HG03025 (cell line): ENCODE results near the gene PHACTR3.
"Not testable (repeated sequence)": the region's sequence is repeated elsewhere in the genome, so short reads cannot be mapped to it uniquely, and the experiment has no call there.

Source experiments
- ATAC-seq: cut with Tn5 transposase; IDR thresholded peaks from one replicate; pipeline ENCODE4 v1.9.1; 2021; ENCODE audit warnings: mild to moderate bottlenecking, moderate library complexity; ENCODE audit not compliant: unreplicated experiment, low FRiP score

Gene PHACTR3

DNA sequence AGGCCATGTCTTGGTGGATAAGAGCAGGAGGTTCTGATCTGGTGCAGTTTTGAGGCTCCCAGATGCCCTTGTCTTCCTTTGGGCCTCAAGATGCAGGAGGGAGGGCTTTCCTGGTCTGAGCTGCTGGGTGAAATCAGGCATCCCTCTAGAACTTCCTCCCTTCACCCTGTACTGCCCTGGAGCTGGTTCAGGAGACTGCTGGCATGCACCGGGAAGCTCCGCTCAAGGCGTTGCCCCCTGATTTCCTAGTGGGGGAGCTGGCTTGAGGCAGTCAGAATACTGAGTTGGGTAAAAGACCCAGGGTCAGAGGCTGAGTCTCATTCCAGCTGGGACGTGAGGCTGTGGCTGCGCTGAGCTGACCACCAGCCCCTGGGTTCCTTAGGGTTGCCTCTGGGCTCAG, 12.0 kb downstream of the PHACTR3 start:
- ATAC-seq: no peak

DNA sequence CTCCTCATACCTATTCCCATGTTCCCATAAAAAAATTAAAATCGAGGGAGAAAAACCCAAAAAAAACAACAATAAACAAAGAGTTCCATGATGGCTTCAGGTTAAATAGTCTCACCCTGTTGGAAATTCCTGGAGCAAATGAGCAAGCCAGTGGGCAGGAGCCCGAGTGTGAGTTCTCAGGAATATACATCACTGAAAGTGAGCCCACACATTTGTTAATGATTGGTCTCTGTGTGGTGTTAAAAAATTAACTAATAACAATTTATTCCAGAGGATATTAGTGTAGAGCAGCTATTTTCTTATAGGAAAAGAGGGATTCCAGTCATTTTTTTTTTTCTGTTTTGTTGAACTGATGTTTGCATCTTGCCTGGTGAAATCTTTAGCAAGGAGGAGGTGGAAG, 12.9 kb downstream of the PHACTR3 start:
- ATAC-seq: no peak

DNA sequence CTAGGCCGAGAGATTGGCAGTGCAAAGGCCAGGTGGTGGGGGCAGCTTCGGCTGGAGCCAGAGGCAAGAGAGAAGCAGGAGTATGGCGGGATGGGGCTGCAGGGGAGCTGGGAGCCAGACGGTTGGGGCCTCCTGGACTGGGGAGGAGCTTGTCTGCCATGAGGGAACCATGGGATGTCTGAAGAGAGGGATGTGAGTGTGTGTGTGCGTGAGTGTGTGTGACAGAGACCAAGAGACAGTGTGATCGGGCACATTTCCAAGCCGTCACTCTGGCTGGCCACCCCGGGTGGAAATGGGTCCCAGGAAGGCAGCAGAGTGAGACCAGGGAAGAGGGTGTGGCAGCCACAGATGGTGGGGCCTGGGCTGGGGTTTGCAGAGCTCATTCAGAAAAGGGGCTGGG, 13.8 kb downstream of the PHACTR3 start:
- ATAC-seq: no peak

DNA sequence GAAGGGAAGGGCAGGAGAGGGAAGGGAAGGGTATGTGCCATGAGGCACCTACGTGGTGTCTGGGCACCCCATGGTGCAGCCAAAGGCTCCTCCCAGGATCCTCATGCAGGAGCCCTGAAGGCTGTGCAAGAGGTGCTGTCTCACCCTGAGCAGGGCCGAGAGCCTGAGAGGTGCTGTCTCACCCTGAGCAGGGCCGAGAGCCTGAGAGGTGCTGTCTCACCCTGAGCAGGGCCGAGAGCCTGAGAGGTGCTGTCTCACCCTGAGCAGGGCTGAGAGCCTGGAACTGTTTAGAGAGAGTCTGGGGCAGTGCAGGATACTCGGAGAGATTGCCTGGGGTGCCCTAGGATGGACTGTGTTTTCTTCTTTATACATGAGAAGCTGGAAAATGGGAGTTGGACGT, 14.2 kb downstream of the PHACTR3 start:
- ATAC-seq: not testable (repeated sequence)

DNA sequence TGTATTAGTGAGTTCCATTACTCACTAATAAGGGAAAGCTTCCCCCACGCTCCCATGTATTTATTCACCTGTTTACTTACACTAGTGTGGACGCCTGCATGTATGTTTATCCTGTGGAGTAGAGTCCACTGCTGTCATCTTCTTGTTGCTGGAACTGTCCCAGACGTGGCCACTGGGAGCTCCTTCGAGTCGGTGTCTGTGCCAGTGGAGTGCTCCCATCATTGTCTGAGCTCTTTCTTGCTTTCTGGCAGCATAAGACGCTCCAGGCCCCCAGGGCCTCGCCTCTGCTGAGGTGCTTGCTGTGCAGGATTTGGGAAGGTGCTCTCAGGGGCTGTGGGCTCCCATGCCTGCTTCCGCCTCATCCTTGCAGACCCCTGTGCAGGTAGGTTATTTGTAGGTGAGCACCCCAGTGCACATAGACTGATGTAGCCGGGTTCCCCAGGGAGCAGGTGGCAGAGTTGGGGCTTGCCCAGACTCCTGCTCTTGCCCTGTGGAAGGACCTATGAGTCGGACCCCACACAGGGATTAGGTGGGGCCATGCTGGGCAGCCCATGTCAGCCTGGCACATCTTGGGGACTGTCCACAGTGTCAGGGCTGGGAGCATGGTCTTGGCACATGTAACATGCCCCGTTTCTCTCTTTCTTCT, 16.6 kb downstream of the PHACTR3 start:
- no peak for ATAC-seq

DNA sequence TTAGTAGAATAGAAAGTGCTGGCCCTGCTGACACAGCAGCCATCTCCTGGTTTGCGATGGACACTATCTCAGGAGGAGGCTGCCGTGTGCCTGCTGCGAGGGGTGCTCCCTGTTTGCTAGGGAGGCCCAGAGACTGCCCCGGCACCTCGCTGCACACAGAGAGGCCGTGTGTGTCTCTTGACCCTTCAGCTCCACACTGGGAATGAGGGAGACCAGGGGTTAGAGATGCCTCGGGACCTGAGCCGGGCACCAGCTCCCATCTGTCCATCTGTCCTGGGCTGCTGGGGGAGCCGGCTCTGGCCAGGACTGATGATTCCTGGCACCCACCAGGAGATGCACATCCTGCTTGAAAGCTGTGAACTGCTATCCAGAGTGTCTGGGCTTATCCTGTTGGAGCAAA, 18.2 kb downstream of the PHACTR3 start:
- ATAC-seq: no peak

DNA sequence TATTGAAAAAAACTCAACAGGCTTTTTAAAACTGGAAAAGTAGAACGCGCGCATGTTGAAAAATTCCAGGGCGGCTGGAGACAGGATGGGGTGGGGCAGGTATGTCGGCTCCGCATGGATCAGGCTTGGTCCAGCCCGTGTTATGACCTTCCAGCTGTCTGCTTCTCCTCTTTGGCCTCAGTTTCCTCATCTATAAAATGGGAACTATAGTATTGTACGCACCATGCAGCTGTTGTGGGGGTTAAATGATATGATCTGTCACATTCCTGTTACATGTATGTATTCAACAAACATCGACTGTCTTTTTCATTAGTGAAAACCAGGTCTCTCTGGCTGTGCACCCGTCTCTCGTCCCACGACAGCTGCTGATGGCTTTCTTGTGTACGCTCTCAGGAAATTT, 18.8 kb downstream of the PHACTR3 start:
- ATAC-seq: no peak

DNA sequence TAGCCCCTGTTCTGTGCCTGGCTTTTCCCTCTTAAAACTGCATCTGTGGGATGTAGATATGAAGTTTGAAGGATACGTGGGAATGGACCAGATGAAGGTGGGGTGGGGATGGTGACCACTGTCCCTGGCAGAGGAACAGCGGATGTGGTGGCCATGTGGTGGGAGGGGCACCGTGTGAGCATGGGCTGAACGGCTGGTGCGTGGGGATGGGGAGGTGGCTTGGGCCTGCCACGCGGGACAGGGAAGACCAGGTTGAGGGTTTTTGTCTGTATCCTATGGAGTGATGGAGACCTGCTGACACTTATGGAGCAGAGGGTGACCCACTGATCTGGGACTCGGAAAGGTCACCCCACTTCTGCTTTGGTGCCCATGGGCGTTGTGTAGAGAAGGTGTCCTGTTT, 19.2 kb downstream of the PHACTR3 start:
- ATAC-seq: no peak

DNA sequence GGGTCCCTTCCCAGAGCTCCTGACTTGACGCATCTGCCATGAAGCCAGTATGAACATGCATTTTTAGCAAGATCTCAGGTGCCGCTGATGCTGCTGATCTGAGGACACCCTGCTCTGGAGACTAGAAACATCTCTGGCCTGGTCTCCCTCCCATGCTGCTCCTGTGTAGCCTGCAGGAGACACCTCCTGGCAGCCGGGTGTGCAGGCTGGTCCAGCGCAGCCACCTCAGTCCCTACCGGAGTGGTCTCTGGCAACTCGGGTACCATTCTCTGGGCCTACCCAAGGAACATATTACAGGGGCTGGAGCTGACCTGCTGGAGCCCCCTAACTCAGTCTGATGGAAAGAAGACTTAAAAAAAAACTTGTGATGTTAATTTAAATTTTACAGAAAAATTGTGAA, 20.1 kb downstream of the PHACTR3 start:
- ATAC-seq: no peak

DNA sequence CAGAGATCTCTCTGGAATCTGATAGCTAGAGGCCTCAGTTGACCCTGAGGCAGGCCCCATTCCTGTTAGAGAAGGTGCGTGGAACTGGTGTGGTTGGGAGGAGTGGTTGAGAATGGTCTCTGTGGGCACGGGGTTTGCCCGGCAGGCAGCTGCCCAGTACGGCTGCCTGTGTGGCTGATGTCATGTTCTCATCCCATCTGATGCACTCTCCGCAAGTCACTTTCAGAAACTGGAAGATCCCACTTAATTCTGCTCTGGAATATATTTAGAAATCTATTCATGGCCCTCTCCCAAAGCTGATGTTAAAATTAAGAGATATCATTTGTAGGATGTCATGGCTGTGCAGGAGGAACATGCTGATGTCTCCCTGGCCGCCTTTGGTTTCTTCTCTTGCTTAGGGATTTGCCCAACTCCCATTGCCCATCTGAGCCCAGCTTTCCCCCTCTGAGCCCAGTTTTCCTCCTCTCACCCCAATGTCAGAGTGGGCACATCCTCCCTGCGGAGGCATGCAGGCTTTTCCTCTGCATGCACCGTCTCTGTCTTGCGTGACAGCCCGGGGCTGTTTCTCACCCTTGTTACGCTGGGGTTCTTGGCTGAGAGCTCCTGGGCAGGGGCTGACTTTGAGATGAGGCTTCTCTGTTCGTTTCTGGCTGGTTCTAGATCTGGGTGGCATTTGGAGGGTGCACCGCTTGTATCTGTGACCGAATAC, 21.0 kb downstream of the PHACTR3 start:
- ATAC-seq: no peak

DNA sequence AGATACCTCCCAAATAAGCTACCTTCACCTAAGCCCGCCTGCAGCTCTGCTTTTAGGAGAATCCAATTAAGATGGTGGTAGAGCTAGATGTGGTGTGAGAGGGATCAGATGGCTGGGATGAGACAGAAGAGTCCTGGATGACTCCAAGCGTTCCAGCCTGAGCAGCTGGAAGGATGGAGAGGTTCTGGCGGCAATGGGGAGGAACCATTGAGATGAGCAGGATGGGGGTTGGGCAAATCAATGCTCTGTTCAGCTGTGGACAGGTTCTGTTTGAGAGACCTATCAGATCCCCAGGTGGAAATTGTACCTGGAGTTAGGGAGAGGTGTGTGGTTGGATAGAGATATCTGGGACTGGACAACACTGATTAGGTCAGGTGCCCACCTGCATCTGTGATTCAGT, 23.0 kb downstream of the PHACTR3 start:
- ATAC-seq: no peak

DNA sequence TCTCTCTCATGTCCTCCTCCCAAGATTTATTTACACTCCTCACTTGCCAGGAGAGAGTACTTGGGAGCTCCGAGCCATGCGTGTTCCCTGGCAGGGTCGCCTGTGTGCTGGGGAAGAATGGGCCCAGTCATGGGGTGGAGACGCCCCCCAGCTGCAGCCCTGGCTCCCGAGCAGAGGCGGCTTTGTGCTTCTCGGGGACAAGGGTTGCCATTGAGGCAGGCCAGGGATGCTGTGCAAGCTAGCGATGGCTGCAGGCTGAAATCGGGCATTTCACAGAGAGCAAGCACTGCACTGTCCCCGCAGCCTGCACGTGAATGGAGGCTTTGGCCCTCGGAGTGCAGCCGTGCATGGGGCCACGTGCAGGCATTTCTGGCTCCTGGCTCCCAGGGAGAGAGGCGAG, 23.8 kb downstream of the PHACTR3 start:
- no peak for ATAC-seq

DNA sequence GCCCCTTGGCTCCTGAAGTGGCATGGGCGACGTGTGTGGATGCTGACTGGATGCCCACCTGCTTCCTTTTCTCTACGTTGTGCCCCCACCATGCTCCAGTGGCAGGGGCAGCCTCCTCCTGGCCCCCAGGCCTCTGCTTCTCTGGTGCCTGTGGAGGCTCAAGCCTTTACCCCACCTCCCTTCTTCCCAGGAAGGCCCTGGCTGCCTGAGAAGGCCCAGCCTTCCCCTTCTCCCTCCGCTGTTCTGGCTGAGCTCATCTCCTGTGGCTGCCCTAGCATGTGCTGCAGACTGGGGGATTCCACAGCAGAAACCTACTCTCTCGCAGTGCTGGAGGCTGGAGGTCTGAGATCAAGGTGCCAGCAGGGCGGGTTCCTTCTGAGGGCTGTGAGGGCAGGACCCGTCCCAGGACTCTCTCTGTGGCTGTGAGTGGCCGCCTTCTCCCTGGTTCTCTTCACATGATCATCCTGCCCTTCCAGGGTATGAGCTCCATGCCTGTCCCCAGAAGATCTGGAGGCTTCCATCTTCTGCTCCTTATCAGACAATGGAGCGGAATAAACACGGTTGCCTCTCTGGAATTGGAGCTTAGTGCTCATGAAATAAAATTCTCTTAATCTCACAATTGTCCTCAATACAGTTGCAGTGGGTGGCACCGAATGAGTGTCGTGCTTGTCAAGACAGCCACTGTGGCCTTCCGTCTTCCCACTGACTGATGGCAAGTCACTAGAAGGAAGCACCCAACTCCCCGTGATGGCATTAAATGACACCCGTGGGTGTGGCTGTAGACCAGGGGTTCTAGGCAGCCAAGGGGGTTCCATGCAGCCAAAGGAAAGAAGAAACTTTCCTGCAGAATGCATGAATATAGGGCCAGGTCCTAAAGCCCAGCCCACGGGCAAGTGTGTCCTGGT, 25.1 kb downstream of the PHACTR3 start:
- no peak for ATAC-seq

DNA sequence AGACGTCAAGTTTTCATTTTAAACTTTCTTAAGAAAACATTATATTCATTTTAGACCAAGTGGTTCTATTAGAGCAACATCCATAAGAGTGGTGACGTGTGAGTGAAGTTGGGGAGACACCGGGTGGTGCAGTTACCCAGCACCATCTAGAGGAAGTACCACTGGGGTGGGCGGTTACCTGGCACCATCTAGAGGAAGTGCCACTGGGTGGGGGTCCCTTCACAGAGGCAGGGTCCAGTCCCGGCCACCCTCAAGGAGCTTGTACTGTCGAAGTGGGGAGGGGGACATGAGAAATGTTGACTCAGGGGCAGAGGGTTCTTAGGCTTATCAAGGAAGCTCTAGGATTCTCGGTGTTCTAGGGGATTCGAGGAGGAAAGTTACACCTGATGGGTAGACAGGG, 26.2 kb downstream of the PHACTR3 start:
- no peak for ATAC-seq

DNA sequence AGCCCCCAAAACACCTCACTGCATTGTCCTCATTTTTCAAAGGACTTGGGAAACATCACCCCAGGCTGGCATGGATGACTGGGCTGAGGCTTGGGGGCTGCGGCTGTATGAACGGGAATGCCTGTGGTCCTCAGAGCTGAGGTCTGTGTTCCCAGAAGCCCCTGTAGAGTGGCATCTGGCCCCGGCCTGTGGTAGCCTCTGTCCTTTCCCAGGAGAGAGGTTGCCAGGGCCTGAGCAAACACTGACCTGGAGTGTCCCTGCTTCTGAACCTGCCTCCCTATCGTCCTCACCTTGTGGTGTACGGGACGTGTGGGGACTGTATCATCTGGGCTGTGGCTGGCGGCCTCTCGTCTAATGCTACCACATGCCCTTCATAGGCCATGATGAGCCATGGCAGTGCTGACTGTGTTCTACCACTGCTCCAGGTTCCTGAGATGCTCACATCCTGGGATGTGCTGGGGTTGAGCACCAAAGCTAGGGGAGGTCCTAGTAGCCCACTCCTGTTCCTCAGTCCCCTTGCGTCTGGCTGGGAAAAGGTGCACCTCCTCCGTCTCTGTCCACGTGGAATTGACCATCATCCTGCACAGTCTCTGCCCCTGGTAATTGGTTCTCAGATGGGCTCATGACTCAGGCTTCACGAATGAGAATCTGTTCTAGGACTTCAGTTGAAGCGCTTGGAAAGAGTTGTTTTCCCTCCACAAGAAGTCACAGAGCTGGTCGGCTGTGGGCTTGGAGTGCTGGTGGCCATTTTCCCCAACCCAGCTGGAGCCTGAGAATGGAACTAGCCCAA, 27.6 kb downstream of the PHACTR3 start:
- ATAC-seq: no peak

DNA sequence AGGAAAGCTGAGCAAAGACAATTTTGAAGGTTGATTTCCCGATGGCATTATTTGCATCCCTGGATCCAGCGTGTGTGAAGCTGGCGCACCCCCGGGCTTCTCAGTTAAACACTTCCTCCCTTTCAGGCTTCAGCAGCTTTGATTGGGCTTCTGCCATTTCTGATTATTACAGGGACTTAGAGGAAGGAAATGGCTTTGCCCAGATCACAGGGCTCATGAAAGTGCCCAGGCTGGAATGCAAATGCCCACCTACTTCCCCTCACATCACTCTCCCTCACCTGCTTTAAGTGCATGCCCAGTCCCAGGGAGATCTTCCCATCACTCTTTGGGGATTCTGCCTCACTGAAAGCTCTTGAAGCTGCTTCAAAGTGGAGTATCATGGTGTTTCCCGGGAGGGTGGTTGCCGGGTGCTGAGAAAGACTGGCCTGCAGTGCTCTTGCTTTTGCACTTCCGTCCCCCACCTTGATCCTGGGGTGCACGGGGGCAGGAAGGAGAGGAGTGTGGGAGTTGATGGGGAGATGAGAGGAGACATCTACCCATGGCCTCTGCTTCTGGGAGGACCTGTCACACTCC, 28.3 kb downstream of the PHACTR3 start:
- no peak for ATAC-seq

DNA sequence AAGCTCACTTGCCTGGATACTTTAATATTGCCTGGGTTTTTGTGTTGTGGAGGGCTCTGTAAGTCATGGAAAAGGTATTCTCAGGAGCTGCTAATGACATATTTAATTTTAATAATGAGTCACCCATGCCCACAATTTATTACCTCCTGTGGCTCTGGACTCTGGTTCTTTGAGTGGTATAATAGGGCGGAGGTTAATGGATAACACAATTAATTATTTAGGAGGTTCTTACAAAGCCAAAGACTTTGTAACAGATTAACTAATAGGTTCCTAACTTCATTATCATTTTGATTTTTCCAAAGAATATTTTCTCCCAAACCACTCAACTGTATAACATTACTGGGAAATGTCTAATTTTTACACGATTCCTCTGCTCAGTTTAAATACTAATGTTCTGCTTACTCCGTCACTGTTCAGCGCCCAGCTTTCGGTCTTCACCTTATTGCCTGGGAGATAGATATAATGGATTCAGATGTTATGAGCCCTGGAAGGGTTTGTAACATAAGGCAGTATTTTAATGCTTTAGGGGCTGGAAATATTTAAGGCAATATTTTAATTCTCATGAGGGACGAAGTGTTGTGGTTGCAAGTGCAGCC, 29.4 kb downstream of the PHACTR3 start:
- ATAC-seq: no peak

DNA sequence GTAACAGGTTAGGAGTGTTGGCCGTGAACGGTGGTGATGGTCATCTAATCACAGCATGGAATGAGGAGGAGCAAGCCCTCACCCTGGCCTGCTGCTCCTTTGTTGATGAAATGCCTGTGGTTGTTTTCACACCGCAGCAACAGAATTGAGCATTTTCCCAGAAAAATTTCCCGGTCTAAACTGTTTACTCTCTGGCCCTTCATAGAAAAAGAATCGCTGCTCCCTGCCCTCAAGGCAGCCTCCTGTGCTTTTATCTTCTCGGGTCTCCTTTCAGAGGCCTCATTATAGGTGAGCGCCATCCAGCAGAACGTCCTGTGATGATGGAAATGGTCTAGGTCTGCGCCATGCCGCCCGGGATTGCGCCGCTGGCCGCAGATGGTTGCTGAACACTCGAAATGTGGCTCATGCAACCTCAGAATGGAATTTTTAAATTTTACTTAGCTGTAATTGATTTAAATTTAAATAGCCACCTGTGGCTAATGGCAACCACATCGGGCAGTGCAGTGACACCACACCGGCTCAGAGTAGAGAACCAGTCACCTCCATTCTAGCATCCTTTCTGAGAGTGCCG, 30.2 kb downstream of the PHACTR3 start:
- ATAC-seq: no peak

DNA sequence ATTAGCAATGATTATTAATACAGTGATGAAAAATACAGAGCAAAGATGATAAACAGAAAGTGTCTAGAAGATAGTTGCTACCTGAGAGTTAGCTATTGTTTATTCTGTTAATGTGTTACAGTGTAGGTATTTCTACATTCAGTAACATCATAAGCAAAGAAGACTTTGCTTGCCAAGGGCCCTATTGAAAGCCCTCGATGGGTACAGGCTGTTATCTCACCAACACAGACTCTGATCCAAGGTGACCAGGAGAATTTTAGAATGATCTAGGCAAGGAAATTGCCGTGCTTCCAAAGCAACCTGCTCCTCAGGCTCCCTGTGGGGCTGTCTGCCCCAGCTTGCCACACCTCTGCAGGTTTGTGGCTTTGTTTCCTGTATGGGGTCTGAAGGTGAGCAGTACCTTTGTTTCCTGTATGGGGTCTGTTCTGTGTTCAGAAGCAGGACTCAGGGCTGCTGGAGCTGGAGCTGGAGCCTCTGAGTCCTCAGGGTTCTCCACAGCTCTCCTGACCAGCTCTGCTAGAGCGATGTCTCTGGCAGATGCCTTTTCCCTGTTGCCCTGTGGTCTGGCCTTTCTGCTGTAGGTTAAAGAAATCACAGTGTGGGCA, 32.5 kb downstream of the PHACTR3 start:
- ATAC-seq: no peak
